Limb (tissue), 2 donors: ENCODE data around the gene IDH3B.
"Not testable (repeated sequence)": the region's sequence is repeated elsewhere in the genome, so short reads cannot be mapped to it uniquely, and the experiment has no call there.

Experiments
- DNase-seq, 2 donors: peaks; one replicate each; pipeline ENCODE4 v3.0.0-alpha.2; 2016; ENCODE audit errors: extremely low spot score in 2 of 2

The IDH3B gene

DNA sequence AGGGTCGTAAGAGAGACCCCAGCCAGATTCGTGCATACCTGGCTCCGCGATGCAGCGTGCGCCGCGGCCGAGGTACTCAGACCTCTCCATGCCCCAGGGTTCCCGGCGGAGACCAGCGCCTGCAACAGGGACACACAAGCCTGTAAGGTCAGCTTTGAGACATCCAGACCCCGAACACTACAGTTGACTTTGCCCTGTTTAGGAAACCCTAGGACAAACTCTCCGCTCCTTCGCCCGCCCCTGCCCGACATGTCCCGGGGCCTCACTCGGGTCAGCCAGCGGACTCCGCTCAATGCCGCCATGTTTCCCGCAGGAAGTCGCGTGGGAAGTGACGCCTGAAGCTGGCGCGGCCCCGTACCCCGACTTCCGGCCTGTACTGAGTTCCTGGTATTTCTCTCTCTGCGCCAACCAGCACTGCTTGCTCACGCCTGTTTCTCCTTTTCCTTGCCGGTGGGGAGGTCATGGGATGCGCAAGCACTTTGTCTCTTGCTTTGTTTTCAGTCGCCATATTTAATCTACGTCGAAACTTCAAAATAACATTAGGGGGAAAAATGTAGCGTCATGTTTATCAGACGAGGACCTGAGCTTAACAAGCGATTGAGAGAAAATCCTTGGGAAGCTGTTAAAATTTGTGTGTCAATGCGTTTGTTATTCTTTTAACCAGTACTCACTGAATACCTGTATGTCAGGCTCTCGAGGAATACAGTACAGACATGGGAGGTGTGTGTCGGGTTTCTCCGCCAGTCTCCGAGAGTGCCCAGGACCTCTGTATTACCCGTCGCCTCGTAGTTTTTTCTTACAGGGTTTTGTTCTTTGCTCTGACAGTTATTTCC lies at the start of gene IDH3B:
TSS of gene IDH3B (minus strand) at position 330 of the 833 bp plus-strand sequence. CDS start at position 302, 28 bp downstream.
- DNase-seq = peak; percentile 95 to 96

DNA sequence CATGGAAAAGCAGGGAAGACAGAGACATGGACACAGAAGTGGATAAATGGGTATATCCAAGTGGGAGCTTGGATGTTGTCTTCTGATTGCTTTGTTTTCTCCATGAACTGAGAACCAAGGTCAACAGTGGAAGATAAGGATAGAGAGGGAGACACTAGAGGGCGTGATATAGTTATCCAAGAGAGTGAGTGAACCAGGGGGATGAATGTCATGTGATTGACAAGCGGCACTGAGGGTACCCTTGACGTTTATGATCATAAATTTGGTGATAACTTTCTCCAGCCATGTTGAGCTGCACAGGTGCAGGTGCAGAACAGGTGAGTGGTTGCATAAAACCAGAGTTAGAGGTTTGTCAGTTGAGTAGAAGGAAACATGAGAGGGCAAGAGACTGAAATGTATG lies 49.3 kb upstream of the IDH3B start:
- no peak for DNase-seq

DNA sequence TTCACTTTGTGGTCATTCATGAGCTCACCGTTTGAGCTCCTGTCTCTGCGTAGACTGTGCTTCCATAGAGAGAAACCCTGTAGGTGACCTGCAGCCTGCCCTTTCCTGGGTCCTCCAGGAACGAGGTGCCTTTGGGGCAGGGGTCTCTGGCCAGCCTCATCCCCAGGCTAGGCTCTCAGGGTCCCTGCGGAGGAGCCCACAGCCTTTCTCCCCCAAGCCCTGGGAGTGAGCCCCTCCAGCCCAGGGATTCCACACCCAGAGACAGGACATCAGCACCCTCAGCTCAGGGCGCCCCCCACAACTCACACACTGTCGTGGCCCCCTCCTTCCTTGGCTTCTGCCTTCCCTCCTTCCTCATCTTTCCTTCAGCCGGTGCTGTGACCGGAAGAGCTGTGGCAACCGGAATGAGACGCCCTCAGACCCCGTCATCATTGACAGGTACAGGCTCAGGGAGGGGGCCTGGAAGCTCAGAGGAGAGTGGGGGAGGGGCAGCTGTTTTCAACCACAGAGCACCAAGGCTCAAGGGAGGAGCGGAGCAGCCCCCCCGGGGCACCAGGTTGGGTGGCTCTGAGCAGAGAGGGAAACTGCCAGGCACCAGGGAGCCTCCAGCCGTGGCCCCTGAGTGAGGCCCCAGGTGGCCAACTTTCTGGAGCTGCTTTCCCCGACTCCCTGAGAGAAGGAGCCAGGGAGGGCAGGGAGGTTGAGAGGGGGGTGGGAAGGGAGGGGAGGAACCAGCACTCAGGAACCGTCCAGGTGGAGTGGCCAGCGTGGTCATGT lies 45.4 kb upstream of the IDH3B start:
- no peak for DNase-seq

DNA sequence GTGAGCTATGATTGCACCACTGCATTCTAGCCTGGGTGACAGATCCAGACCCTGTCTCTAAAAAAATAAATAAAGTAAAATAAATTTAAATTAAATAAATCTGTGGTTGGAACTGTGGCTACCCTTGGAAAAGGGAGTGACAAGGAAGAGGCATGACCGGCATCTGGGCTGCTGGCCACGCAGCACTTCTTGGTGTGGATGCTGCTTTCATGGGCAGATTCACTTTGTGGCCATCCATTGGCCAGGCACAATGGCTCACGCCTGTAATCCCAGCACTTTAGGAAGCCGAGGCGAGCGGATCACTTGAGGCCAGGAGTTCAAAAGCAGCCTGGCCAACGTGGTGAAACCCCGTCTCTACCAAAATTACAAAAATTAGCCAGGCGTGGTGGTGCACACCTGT lies 44.6 kb upstream of the IDH3B start:
- no peak for DNase-seq

DNA sequence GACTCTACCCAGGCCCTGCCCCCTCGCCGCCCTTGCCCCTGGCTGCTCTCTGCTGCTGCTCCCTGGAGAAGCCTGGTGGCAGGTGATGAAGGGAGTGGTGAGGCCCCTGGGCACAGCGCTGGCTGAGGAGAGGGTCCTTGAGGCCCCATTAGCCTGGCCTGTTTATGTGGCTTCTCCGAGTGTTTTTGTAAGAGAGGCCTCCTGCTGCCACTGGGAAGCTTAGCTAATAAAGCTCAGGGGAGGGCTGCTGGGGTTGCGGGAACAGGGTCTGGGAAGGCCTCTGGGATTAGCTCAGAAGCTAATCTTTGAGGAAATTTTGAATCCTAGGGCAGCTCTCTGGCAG lies 44.0 kb upstream of the IDH3B start:
- DNase-seq = no peak

DNA sequence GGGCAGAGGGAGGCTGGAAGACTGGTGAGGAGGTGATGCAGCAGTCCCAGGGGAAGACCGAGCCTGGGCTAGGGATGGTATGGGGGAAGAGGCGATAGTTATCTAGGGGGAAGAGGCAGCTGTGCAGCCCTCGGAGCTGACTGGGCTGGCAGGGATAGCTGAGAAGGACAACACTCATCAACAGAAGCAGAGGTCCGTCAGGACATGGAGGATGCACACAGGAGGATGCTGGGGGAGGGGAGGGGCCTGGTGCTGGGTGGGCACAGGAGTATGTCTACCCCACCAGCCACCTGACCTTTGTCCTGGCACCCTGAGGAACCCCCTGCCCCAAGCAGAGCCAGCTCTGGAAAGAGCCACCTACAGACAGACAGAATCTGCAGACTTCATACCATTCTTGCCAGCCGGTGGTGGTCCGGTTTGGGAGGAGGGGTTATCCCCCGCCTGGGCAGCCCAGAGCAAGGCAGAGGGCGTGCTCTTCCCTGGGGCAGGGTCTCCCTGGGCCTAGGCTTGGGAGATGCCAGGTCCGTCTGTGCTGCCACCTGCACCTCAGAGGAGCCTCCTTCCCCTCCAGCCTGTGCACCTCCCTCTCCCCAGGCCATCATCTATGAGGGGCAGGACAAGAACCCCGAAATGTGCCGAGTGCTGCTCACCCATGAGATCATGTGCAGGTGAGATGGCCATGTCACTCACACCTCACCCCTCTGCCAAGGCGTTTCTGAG lies 43.5 kb upstream of the IDH3B start:
- no peak for DNase-seq

DNA sequence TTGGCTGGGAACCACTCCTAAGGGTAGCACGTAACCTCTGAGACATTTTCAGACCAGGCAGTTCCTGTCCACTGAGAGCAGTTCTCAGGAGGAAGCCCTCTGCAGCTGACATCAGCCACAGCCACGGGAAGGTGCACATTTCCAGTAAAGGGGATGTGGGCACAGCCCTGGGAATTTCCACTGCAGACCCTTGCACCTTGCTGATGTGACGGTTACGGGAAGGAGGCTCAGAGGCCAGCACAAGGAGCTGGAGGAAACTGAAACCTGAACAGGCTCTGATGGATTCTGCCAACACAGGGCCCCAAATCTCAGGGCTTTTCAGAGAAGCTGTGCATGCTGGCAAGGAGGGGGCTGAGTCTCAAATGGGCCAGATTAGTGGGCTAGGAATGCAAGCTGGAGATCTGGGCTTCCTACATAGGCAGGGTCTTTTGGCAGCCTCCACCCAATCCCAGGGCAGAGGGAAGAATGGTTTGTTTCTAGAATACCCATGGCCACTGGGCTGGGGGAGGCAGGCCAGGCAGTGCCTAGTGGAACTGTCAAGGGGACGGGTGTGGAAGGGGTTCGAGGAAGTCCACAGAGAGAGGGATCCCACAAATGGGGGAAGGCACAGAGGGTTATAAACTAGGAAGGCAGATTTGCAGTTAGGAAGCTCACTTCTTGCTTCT lies 42.8 kb upstream of the IDH3B start:
- no peak for DNase-seq

DNA sequence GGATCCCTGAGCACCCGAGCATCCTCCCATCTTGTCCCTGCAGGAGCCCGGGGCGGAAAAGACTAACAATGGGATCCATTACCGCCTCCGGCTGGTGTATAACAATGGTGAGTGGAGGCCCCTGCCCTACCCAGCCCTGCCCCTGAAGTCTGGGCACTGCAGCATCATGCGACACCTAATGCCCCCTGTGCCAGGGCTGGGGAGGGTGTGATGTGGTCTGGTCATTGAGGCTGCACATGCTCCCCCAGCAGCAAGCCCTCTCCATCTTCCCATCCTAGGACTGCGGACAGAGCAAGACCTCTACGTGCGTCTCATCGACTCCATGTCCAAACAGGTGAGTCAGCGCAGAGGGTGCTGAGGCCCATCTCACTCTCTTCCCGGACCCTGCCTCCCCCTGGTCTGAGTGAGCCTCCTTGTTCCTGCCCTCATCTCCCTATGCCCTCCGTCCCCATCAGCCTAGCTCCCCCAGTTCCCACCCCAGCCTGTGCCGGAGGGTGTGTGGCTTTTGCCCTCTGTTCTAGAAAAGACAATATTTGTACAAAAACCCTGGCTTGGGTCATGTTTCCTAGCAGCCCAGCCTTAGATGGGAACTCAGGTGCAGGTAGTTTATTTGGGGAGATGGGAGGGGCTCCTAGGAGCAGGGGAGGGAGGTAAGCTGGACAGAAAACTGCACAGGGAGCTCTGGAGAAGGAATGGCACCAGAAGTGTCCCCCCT lies 42.1 kb upstream of the IDH3B start:
- DNase-seq = no peak

DNA sequence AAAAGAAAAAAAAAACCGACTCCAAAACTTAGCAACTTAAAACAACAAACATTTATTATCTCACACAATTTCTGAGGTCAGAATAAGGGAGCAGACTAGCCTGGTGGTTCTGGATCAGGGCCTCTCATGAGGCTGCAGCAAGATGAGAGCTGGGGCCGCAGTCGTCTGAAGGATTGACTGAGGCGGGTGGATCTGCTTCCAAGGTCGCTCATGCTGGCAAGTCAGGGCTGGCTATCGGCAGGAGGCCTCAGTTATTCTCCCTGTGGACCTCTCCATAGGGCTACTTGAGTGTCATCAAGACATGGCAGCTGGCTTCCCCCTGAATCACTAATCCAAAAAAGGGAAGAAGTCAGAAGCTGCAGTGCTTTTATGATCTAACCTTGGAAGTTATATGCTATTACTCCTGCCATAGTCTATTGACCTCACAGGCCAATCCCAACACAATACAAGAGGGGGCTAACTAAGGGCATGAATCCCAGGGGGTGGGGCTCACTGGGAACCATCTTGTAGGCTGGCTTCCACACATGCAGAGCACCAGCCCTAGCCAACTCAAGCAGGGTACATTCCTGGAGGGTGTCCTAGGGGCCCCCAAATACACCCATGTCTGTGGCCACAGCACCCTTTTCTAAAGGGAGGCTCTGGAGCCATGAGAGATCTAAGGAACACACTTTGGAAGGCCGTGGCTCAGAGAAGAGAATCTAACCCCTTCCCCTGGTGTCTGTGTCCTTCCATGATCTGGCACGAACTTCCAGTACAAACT lies 39.9 kb upstream of the IDH3B start:
- no peak for DNase-seq

DNA sequence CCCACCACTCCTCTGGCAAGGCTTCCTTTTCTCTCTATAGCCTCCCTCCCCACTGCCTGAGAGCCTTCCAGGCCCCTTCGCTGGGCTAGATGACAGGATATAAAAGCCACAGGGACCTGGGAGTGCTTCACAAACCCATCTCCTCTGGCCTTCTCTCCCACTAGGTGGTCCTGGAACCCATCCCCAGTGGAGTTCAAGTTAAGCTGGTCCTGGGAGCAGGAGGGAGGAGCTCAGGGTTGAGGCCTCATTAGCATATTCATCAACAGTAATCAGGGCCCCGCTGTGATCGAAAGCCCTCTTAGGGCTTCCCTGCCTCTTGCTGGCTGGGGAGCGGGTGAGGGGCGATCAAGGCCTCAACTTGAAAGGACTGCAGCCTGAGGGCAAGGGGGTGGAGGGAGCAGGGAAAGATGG lies 37.7 kb upstream of the IDH3B start:
- no peak for DNase-seq

DNA sequence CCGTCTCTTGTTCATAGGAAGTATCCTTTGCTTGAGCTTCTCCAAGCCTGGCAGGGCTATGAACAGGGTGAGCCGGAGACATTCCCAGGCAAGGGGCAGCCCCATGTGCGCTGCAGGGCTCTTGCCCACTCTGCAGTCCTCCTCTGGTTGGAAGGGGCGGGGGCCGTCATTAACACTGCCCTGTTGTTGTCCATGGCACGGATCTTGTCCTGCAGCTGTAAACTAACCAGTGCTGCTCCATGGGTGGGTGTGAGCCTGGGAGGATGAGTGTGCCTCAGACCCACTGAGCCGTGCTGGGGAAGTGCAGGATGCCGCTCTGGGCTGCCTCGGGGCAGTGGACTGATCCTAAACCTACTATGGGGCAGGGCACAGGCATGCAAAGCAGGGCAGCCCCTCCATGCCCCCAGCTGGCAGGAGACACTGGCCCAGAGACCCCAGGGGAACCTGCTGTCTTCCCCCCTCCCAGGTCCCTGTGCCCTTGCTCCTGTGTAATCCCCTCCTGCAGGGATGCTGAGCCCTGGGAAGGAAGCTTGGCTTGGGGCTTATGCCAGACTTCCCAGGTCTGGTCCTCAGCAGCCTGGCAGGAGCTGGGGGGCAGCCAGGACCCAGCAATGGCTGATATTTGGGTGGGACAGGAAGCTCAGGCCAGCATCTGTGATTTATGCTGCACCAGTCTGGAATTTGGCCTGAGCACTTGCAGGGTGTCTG lies 37.1 kb upstream of the IDH3B start:
- no peak for DNase-seq

DNA sequence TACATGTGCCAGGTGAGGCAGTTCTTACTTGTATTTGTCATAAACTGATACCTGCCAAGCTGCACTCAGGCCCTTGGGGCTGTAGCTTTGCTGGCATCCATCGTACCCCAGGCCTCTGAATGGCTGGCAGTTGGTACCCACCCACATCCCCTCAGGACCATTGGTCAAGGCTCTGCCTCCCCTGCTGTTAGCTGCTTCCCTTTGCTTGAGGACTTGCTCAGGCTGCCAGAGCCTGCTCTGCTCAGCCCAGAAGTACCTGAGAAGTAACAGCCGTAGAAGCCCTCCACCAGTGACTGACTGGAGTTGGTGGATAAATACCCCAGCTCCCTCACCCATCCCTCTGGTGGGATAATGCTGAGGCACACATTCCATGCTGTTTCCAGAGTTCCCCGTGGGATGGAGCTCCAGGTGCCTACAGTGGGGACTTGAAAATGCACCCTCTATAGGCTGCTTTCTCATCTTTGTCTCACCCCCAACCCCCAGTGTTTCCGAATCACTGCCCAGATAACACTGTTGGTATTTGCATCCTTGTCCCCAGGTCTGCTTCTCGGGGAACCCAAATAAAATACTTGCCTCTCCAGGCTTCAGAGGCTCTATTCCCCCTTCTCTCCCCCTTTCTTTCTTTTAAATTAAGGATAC lies 35.9 kb upstream of the IDH3B start:
- DNase-seq = no peak

DNA sequence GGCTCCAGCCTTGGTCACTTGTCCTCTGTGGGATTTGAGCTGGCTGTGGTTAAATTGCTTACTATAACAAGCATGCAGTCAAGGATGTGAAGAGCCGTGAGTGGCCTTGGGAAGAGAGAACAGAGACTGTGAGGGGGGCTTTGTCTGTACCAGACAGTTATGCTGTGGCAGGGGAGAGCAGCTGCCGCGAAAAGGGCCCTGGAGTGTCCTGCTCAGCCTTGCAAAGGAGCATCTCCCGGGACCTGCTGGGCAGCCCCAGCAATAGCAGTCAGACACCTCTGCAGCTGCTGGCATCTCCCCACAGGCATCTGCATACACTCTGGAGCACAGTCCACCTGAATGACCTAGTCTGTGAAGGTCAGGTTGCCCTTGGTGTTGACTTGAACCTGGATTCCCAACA lies 34.9 kb upstream of the IDH3B start:
- no peak for DNase-seq

DNA sequence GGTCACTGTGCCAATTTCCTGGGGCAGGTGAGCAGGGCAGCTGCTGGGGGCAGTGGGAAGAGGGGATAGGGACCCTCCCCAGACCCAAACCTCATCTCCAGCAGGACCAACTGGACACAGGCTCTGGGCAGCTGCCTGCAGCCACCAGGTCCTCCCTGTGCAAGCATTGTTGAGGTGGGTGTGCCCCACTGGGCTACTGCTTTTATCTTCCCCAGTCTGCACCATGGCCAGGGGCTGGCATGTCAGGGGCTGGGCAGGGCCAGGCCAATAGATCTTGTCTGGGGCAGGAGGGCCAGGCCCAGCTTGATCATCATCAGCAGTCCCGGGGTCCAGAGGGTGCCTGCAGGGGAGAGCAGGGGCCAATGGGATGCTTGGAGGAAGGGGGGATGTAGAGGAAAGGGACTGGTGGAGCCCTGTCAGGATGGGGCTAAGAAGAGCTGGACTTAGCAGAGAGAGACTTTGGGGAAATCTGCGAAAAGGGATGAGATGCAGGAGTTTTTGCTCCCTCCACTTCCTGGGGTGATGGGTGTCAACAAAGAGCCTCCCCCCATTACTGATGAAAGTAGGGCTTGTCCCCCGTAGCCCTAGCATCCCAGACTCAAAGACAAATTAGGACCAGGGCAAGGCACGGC lies 34.3 kb upstream of the IDH3B start:
- DNase-seq = no peak

DNA sequence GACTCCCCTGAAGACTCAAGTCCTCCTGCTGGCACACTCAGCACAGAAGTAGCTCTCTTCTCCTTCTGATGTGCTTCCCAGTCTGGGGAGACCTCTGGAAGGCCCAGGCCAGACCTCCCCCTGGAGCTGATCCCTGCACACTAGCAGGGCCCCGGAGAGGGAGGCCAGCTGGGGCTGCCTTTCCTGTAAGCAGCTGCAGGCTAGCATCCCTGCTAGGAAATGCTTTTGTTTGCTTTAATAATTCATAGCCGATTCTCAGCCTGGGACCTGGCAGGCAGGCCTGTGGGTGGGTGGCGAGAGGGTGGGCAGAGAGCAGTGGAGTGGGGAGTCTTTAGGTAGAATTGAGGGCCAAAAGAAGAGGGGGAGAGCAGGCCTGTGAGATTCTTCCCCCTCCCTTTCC lies 33.8 kb upstream of the IDH3B start:
- DNase-seq = no peak

DNA sequence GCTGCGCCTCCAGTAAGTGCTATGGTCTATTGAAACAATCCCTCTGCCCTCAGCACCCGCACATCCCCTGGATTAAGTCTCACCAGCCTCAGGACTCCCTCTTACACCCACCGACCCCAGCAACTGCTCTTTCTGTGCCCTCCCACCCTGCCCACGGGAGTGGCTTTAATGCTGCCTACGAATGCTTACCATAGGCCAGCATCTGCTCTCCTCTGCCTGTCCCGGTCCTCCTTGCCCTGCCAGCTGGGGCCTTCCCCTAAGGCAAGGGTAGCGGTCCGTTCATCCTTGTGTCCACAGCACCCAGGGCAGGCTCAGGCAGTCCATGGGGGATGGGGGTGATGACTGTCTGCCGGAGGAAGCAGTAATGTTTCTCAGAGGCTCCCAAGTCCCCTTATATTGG lies 32.6 kb upstream of the IDH3B start:
- no peak for DNase-seq

DNA sequence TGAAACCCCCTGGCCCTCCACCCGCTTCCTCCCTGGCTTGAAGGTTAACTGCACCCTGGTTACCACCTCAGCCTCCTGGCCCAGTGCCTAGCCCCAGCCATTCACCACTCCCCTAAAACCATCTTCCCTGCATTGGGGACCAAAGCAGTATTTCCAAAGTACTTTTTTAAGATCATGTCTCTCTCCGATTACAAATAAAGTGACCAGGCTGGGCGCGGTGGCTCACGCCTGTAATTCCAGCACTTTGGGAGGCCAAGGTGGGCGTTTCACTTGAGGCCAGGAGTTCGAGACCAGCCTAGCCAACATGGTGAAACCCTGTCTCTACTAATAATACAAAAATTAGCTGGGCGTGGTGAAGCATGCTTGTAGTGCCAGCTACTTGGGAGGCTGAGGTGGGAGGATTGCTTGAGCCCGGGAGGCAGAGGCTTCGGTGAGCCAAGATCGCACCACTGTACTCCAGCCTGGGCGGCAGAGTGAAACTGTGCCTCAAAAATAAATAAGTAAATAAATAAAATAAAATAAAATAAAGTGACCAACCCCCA lies 32.0 kb upstream of the IDH3B start:
- not testable (repeated sequence) for DNase-seq

DNA sequence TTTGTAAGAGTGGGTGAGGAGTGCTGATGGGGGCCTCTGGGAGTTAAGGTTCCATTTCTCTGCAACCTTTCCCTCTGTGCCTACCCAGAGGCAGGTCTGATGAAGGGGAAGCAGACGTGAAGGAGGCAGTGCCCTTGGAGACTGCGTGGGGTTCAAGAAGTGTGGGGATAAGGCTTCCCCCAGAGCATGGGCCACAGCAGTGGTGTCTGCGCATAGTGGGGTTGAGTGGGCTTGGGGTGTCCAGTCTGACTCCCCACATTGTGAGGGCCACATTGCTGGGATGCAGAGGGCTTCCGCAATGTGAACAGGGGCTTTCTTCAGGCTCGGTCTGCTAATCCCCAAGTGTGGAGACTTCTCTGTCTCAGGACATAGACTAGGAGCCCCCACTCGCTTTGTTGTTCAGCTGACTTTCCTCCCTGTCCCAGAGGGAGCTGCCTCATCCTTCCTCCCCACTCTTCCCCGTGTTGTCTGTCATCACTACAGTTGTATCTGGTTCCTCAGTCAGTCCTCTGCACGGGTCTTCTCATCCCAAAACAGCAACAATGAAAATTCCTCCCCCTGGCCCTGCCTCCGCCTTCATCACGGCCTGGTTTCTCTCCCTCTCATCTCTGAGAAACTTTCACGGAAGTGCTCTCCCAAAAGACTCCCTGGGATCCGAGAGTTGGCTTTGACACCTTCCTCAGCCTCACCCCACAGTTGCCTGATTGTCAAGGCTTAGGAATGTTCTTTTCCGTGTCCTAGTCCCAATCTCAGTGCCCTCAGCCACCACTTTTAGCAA lies 31.4 kb upstream of the IDH3B start:
- DNase-seq = no peak
